ENCODE data around the gene LARP6. TPM values are rescaled to one million over a fixed set of nuclear protein-coding genes. Genes with fewer than 3 reads are reported as not detected.
A peak's percentile ranks its signal among the peaks of the same experiment; 100 is the strongest.

LARP6 gene
- total and polyA plus RNA-seq, 2 of the 13 experiments (the other 11 are each of a cell fraction or from before 2014, with no cell fraction given) = 2.9 to 8.2 TPM

DNA sequence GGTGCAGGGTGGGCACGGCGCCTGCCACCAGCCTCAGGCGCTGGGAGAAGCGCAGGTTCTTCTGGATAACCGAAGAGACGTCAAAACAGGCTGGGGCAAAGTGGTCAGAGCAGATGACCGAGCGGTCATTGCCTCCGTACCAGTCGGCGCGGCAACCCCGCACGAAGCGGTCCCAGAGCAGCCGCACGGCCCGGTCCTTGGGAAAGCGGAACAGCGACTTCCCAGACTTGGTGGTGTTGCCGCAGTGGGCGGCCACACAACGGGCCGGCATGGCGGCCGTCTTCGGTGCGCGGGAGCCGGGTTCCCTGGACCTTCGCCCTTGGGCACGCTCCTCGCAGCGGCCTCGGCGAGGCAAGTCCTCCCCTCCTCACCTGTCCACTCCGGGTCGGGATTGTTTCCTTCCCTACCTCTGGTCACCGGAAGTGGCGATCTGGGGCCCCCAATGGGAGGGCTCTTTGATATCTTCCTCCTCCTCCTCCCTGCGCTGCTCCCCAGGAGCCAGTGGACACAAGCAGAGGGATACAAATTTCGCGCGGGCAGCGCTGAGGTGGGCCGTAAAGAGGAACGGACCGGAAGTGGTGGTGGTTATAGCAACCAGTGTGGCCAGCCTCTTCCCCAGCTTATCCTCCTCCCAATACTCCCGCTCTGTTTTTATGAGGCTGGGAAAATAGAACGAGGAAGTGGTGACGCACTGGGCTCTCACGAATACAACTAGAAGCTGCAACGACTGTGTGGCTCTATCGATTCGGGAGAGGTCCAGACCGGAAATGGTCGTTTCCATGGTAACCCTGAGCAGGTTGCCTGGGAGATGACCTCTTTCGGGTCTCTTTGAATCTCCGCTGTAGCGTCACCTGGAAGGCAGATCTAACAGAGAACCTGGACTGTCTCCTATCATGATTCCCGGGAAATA is 38.3 kb upstream of the LARP6 start, which contains the start of the genes LRRC49 and THAP10 (continued):
- TF ChIP-seq, protein P1, sequence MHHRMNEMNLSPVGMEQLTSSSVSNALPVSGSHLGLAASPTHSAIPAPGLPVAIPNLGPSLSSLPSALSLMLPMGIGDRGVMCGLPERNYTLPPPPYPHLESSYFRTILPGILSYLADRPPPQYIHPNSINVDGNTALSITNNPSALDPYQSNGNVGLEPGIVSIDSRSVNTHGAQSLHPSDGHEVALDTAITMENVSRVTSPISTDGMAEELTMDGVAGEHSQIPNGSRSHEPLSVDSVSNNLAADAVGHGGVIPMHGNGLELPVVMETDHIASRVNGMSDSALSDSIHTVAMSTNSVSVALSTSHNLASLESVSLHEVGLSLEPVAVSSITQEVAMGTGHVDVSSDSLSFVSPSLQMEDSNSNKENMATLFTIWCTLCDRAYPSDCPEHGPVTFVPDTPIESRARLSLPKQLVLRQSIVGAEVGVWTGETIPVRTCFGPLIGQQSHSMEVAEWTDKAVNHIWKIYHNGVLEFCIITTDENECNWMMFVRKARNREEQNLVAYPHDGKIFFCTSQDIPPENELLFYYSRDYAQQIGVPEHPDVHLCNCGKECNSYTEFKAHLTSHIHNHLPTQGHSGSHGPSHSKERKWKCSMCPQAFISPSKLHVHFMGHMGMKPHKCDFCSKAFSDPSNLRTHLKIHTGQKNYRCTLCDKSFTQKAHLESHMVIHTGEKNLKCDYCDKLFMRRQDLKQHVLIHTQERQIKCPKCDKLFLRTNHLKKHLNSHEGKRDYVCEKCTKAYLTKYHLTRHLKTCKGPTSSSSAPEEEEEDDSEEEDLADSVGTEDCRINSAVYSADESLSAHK (CRISPR knock-in tag; IDR thresholded peaks at IDR 0.05; ENCODE audit: borderline replicate concordance) = no peak
- TF ChIP-seq RELA (CRISPR knock-in tag; IDR thresholded peaks at IDR 0.05) = no peak
- TF ChIP-seq SALL1 (CRISPR knock-in tag; IDR thresholded peaks at IDR 0.05) = peak; percentile 36
- no peak for TF ChIP-seq CHD4 (IDR thresholded peaks at IDR 0.05; ENCODE audit: borderline replicate concordance, low read length)
- TF ChIP-seq, protein P2, sequence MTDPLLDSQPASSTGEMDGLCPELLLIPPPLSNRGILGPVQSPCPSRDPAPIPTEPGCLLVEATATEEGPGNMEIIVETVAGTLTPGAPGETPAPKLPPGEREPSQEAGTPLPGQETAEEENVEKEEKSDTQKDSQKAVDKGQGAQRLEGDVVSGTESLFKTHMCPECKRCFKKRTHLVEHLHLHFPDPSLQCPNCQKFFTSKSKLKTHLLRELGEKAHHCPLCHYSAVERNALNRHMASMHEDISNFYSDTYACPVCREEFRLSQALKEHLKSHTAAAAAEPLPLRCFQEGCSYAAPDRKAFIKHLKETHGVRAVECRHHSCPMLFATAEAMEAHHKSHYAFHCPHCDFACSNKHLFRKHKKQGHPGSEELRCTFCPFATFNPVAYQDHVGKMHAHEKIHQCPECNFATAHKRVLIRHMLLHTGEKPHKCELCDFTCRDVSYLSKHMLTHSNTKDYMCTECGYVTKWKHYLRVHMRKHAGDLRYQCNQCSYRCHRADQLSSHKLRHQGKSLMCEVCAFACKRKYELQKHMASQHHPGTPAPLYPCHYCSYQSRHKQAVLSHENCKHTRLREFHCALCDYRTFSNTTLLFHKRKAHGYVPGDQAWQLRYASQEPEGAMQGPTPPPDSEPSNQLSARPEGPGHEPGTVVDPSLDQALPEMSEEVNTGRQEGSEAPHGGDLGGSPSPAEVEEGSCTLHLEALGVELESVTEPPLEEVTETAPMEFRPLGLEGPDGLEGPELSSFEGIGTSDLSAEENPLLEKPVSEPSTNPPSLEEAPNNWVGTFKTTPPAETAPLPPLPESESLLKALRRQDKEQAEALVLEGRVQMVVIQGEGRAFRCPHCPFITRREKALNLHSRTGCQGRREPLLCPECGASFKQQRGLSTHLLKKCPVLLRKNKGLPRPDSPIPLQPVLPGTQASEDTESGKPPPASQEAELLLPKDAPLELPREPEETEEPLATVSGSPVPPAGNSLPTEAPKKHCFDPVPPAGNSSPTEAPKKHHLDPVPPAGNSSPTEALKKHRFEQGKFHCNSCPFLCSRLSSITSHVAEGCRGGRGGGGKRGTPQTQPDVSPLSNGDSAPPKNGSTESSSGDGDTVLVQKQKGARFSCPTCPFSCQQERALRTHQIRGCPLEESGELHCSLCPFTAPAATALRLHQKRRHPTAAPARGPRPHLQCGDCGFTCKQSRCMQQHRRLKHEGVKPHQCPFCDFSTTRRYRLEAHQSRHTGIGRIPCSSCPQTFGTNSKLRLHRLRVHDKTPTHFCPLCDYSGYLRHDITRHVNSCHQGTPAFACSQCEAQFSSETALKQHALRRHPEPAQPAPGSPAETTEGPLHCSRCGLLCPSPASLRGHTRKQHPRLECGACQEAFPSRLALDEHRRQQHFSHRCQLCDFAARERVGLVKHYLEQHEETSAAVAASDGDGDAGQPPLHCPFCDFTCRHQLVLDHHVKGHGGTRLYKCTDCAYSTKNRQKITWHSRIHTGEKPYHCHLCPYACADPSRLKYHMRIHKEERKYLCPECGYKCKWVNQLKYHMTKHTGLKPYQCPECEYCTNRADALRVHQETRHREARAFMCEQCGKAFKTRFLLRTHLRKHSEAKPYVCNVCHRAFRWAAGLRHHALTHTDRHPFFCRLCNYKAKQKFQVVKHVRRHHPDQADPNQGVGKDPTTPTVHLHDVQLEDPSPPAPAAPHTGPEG (CRISPR knock-in tag; IDR thresholded peaks at IDR 0.05) = no peak; the same call in 1 of the 2 replicates
- TF ChIP-seq MIXL1 (CRISPR knock-in tag; IDR thresholded peaks at IDR 0.05) = no peak
- no peak for TF ChIP-seq HOXD1 (CRISPR knock-in tag; IDR thresholded peaks at IDR 0.05)
- TF ChIP-seq ZNF510 (CRISPR knock-in tag; IDR thresholded peaks at IDR 0.05; ENCODE audit: low read depth) = no peak
- TF ChIP-seq, protein P3, sequence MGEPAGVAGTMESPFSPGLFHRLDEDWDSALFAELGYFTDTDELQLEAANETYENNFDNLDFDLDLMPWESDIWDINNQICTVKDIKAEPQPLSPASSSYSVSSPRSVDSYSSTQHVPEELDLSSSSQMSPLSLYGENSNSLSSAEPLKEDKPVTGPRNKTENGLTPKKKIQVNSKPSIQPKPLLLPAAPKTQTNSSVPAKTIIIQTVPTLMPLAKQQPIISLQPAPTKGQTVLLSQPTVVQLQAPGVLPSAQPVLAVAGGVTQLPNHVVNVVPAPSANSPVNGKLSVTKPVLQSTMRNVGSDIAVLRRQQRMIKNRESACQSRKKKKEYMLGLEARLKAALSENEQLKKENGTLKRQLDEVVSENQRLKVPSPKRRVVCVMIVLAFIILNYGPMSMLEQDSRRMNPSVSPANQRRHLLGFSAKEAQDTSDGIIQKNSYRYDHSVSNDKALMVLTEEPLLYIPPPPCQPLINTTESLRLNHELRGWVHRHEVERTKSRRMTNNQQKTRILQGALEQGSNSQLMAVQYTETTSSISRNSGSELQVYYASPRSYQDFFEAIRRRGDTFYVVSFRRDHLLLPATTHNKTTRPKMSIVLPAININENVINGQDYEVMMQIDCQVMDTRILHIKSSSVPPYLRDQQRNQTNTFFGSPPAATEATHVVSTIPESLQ (CRISPR knock-in tag; conservative IDR thresholded peaks at IDR 0.05) = no peak
- TF ChIP-seq, protein P4, sequence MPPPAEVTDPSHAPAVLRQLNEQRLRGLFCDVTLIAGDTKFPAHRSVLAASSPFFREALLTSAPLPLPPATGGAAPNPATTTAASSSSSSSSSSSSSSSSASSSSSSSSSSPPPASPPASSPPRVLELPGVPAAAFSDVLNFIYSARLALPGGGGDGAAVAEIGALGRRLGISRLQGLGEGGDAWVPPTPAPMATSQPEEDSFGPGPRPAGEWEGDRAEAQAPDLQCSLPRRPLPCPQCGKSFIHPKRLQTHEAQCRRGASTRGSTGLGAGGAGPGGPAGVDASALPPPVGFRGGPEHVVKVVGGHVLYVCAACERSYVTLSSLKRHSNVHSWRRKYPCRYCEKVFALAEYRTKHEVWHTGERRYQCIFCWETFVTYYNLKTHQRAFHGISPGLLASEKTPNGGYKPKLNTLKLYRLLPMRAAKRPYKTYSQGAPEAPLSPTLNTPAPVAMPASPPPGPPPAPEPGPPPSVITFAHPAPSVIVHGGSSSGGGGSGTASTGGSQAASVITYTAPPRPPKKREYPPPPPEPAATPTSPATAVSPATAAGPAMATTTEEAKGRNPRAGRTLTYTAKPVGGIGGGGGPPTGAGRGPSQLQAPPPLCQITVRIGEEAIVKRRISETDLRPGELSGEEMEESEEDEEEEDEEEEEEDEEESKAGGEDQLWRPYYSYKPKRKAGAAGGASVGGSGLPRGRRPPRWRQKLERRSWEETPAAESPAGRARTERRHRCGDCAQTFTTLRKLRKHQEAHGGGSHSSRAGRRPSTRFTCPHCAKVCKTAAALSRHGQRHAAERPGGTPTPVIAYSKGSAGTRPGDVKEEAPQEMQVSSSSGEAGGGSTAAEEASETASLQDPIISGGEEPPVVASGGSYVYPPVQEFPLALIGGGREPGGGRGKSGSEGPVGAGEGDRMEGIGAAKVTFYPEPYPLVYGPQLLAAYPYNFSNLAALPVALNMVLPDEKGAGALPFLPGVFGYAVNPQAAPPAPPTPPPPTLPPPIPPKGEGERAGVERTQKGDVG (CRISPR knock-in tag; IDR thresholded peaks at IDR 0.05; ENCODE audit: borderline replicate concordance) = no peak
- TF ChIP-seq ZNF44 (CRISPR knock-in tag; IDR thresholded peaks at IDR 0.05) = no peak
- no peak for TF ChIP-seq SRSF4 (IDR thresholded peaks at IDR 0.05; ENCODE audit: low read depth, low read length, poor library complexity, severe bottlenecking)
- no peak for TF ChIP-seq ZNF530 (CRISPR knock-in tag; IDR thresholded peaks at IDR 0.05; ENCODE audit: low read depth)
- no peak for TF ChIP-seq KDM4B (CRISPR knock-in tag; IDR thresholded peaks at IDR 0.05)
- TF ChIP-seq HCFC1 (IDR thresholded peaks at IDR 0.05; ENCODE audit: low read depth, low read length) = peak; percentile 39; the same call in 1 of the 2 replicates
